Stimulated activated CD4-positive, alpha-beta T cell treated with anti-CD3 and anti-CD28 coated beads, Interleukin-2, amount 100 ng/mL, for 48 hours (primary cell): ENCODE measurements around the gene MGARP.

ENCODE experiments used
- DNase-seq, 2 donors: peaks; one replicate each; pipeline ENCODE4 v3.0.0-alpha.2; 2020

The MGARP gene

GRCh38 chr4:139243448-139244365, 36.3 kb downstream of the MGARP start:
- DNase-seq = no peak

GRCh38 chr4:139242511-139243051, 37.4 kb downstream of the MGARP start:
- DNase-seq = no peak

- no peak for DNase-seq
Measured at GRCh38 chr4:139241784-139242151, 38.3 kb downstream of the MGARP start.

- DNase-seq = no peak
Measured at GRCh38 chr4:139241086-139241783, 38.8 kb downstream of the MGARP start.

GRCh38 chr4:139239127-139239772, 40.8 kb downstream of the MGARP start:
- no peak for DNase-seq

GRCh38 chr4:139234253-139234652, 45.8 kb downstream of the MGARP start:
- no peak for DNase-seq

- DNase-seq = peak in 1 of 2 donors; percentile 5
Measured at GRCh38 chr4:139229534-139230039, 50.4 kb downstream of the MGARP start.

GRCh38 chr4:139227729-139228404, 52.2 kb downstream of the MGARP start:
- no peak for DNase-seq

GRCh38 chr4:139223682-139224317, 56.2 kb downstream of the MGARP start:
- DNase-seq = peak in 1 of 2 donors; percentile 6

- no peak for DNase-seq
Measured at GRCh38 chr4:139222215-139222614, 57.8 kb downstream of the MGARP start.

- no peak for DNase-seq
Measured at GRCh38 chr4:139221687-139222086, 58.3 kb downstream of the MGARP start.

GRCh38 chr4:139219450-139220055, 60.5 kb downstream of the MGARP start:
- no peak for DNase-seq
